IMR-90 (cell line): ENCODE measurements around the gene HHATL. TPM values are rescaled to one million over a fixed set of nuclear protein-coding genes. Genes with fewer than 3 reads are reported as not detected.

Source experiments
- ATAC-seq: fragments of 200-7000 bp; cut with Tn5 transposase; 2 replicates; pipeline ENCODE4 v1.9.1; 2020; ENCODE audit warnings: low read depth, mild to moderate bottlenecking, moderate library complexity
- BruUV-seq: library from RNA; stranded (reverse); fragments of 400-500 nt; replicated peaks from 2 replicates; lab custom pipeline; 2021; lab: Mats Ljungman, UMichigan
- CTCF ChIA-PET: fragments of 300-600 bp; formaldehyde crosslinking; extraction: SDS; loops from one replicate; lab custom pipeline; 2021; ENCODE audit warnings: antibody characterized with exemption; lab: Yijun Ruan, JAX
- POLR2A ChIA-PET: fragments of 300-600 bp; sonication (Branson Sonifier 250); formaldehyde crosslinking; loops from one replicate; lab custom pipeline; 2022; ENCODE audit warnings: antibody characterized with exemption; ENCODE audit not compliant: unreplicated experiment; lab: Charles Lee
- DNase-seq: peaks from one replicate; pipeline ENCODE4 v3.0.0; 2013
- H2AFZ ChIP-seq: replicated peaks from 2 replicates; pipeline ENCODE3; 2013; ENCODE audit warnings: low read length, mild to moderate bottlenecking; ENCODE audit not compliant: poor library complexity
- H2AK5ac ChIP-seq: 2 replicates; pipeline ENCODE4 v1.6.1; 2013; ENCODE audit warnings: low read depth, low read length, inconsistent platforms
- H2AK9ac ChIP-seq: replicated peaks from 2 replicates; pipeline ENCODE3; 2013; ENCODE audit warnings: mild to moderate bottlenecking, low read depth, low read length, moderate library complexity; ENCODE audit not compliant: poor library complexity
- H2BK120ac ChIP-seq: 2 replicates; pipeline ENCODE4 v1.6.1; 2013; ENCODE audit warnings: low read depth, low read length, inconsistent platforms
- H2BK15ac ChIP-seq: 3 replicates; pipeline ENCODE4 v1.6.1; 2013; ENCODE audit warnings: low read depth, low read length, inconsistent platforms
- H2BK20ac ChIP-seq: 2 replicates; pipeline ENCODE4 v1.6.1; 2013; ENCODE audit warnings: low read depth, mild to moderate bottlenecking, inconsistent platforms, low read length, moderate library complexity
- H2BK5ac ChIP-seq: 2 replicates; pipeline ENCODE4 v1.6.1; 2013; ENCODE audit warnings: mild to moderate bottlenecking, low read depth, low read length, inconsistent platforms; ENCODE audit not compliant: poor library complexity, severe bottlenecking
- H3K14ac ChIP-seq: replicated peaks from 2 replicates; pipeline ENCODE4 v1.6.1; 2013; ENCODE audit warnings: low read depth, low read length, inconsistent platforms
- H3K18ac ChIP-seq: 2 replicates; pipeline ENCODE4 v1.6.1; 2013; ENCODE audit warnings: low read depth, low read length, control low read depth
- H3K23ac ChIP-seq: 2 replicates; pipeline ENCODE4 v1.6.1; 2013; ENCODE audit warnings: low read depth, low read length, inconsistent platforms
- H3K27ac ChIP-seq: 2 replicates; pipeline ENCODE4 v1.5.1; 2013; ENCODE audit warnings: mild to moderate bottlenecking, control low read depth, low read length; ENCODE audit not compliant: insufficient read depth
- H3K27me3 ChIP-seq: 2 replicates; pipeline ENCODE4 v1.6.1; 2013; ENCODE audit warnings: low read length; ENCODE audit not compliant: control insufficient read depth, insufficient read depth
- H3K36me3 ChIP-seq: 2 replicates; pipeline ENCODE4 v1.6.1; 2013; ENCODE audit warnings: low read length, mixed read lengths; ENCODE audit not compliant: control insufficient read depth, insufficient read depth
- H3K4ac ChIP-seq: 2 replicates; pipeline ENCODE4 v1.6.1; 2013; ENCODE audit warnings: low read depth, low read length, inconsistent platforms
- H3K4me1 ChIP-seq: 2 replicates; pipeline ENCODE4 v1.6.1; 2013; ENCODE audit warnings: low read length, mixed read lengths; ENCODE audit not compliant: control insufficient read depth, insufficient read depth
- H3K4me2 ChIP-seq: 2 replicates; pipeline ENCODE4 v1.6.1; 2013; ENCODE audit warnings: low read depth, mild to moderate bottlenecking, control low read depth, low read length, moderate library complexity
- H3K4me3 ChIP-seq: 2 replicates; pipeline ENCODE4 v1.5.1; 2013; ENCODE audit warnings: low read depth, mild to moderate bottlenecking, control low read depth, low read length, moderate library complexity; ENCODE audit not compliant: insufficient read depth
- H3K56ac ChIP-seq: 2 replicates; pipeline ENCODE4 v1.6.1; 2013; ENCODE audit warnings: low read length, inconsistent platforms; ENCODE audit not compliant: insufficient read depth; ENCODE audit errors: extremely low read depth
- H3K79me1 ChIP-seq, 2 experiments: 2 replicates each; pipeline ENCODE4 v1.6.1; 2013; ENCODE audit warnings: low read length in 2 of 2, inconsistent platforms in 1 of 2, low read depth in 1 of 2
- H3K9ac ChIP-seq: 2 replicates; pipeline ENCODE4 v1.6.1; 2013; ENCODE audit warnings: low read depth, low read length, control low read depth
- H3K9me1 ChIP-seq: 2 replicates; pipeline ENCODE4 v1.6.1; 2013; ENCODE audit warnings: low read length, inconsistent platforms; ENCODE audit not compliant: insufficient read depth
- H3K9me3 ChIP-seq: 2 replicates; pipeline ENCODE4 v1.6.1; 2013; ENCODE audit warnings: low read length; ENCODE audit not compliant: control insufficient read depth, insufficient read depth
- H4K20me1 ChIP-seq: 2 replicates; pipeline ENCODE4 v1.6.1; 2013; ENCODE audit warnings: low read length, inconsistent platforms; ENCODE audit not compliant: insufficient read depth
- H4K5ac ChIP-seq: 2 replicates; pipeline ENCODE4 v1.6.1; 2013; ENCODE audit warnings: mild to moderate bottlenecking, low read depth, low read length, control low read depth
- H4K8ac ChIP-seq, 2 experiments: 2 replicates each; pipeline ENCODE4 v1.6.1; 2013; ENCODE audit warnings: low read depth in 2 of 2, low read length in 2 of 2, control low read depth in 1 of 2, inconsistent platforms in 1 of 2
- H4K91ac ChIP-seq: 2 replicates; pipeline ENCODE4 v1.6.1; 2013; ENCODE audit warnings: low read depth, low read length, inconsistent platforms; ENCODE audit not compliant: insufficient read depth
- BHLHE40 ChIP-seq: fragments of 150-350 bp; IDR thresholded peaks from 2 replicates; pipeline ENCODE4 v1.6.1; 2016; ENCODE audit warnings: mild to moderate bottlenecking, low read depth, low read length
- NFE2L2 ChIP-seq: fragments of 150-350 bp; IDR thresholded peaks from 2 replicates; pipeline ENCODE4 v1.6.1; 2016; ENCODE audit warnings: low read depth, mild to moderate bottlenecking, low read length
- USF2 ChIP-seq: fragments of 150-350 bp; IDR thresholded peaks from 2 replicates; pipeline ENCODE4 v1.6.1; 2017; ENCODE audit warnings: mild to moderate bottlenecking, antibody characterized with exemption, low read length, low read depth
- WGBS, 2 experiments: methylation state at CpG; one replicate each; pipeline versions ENCODE4 v1.1.5 to v1.1.7; 2013; ENCODE audit warnings: missing lambda C conversion rate in 2 of 2; ENCODE audit not compliant: insufficient read length in 1 of 2; ENCODE audit errors: extremely low coverage in 2 of 2; 5-methylcytosine and 5-hydroxymethylcytosine counted together
- dilution Hi-C: fragments of 300-500 bp; cut with HindIII; formaldehyde crosslinking; loops from one replicate; pipeline ENCODE4 v1.14.3; 2018; ENCODE audit warnings: low sequenced_read_pairs; ENCODE audit not compliant: unreplicated experiment
- in situ Hi-C: fragments of 300-500 bp; cut with MboI; formaldehyde crosslinking; loops from 3 replicates; pipeline ENCODE4 v1.14.3; 2019; ENCODE audit warnings: low sequenced_read_pairs, inconsistent platforms, mixed read lengths
- intact Hi-C: fragments of 100-400 bp; cut with micrococcal nuclease; formaldehyde crosslinking; loops from 2 replicates; pipeline ENCODE4 v1.10.0; 2022
- polyA plus RNA-seq, 3 experiments: library from polyadenylated mRNA; depleted of rRNA; stranded (reverse); fragments of >200 nt; gene quantifications; 2 replicates each; pipeline ENCODE4 v1.2.3, GENCODE V29; 2012; ENCODE audit warnings: low replicate concordance in 1 of 3
- total RNA-seq: library from RNA; depleted of rRNA; stranded (reverse); fragments of >200 nt; gene quantifications from 2 replicates; pipeline ENCODE4 v1.2.3, GENCODE V29; 2012

HHATL gene
- total and polyA plus RNA-seq, 2 of the 4 experiments (the other 2 are of a cell fraction) = not detected

- POLR2A ChIA-PET = no interaction called here
- no peak overlapping the region for H3K14ac ChIP-seq
- H2AK9ac ChIP-seq = no peak overlapping the region
- BruUV-seq = no TSS peak
- CTCF ChIA-PET = no interaction called here
- no peak overlapping the region for H3K9ac ChIP-seq
- no peak overlapping the region for H2BK15ac ChIP-seq
- H3K4ac ChIP-seq = no peak overlapping the region
- no peak overlapping the region for H3K23ac ChIP-seq
- H4K8ac ChIP-seq = no peak overlapping the region
- in situ Hi-C loops = no loop called here
- no peak overlapping the region for H3K18ac ChIP-seq
- dilution Hi-C loops = no loop called here
- no peak overlapping the region for H2BK5ac ChIP-seq
- WGBS, 2 experiments = 67% methylated on average over 1 of the region's 4 CpGs; no CpG with 5 or more reads in 1 of the 2 experiments
- no peaks in the 10 kb centered on the region for H4K20me1 ChIP-seq
- 0 out of 2 replicates have a peak overlapping the region, but pooled peaks have one; percentile 24 for H2AK5ac ChIP-seq
- H2BK20ac ChIP-seq = no peak overlapping the region
- H3K4me3 ChIP-seq = no peak overlapping the region
- H3K36me3 ChIP-seq = no peaks in the 10 kb centered on the region
- DNase-seq (peak; percentile 40), ATAC-seq (no peak)
- no peak overlapping the region for H2BK120ac ChIP-seq
- no peak for TF ChIP-seq USF2
- TF ChIP-seq NFE2L2 = no peak
- no peak for TF ChIP-seq BHLHE40
- H2AFZ ChIP-seq = peak overlapping the region; percentile 27
- H3K27ac ChIP-seq = no peak overlapping the region
- H3K4me1 ChIP-seq = peaks cover 5% of the 10 kb centered on the region
- H3K9me1 ChIP-seq = peaks cover 3% of the 10 kb centered on the region
- H4K5ac ChIP-seq = no peak overlapping the region
- no peak overlapping the region for H3K56ac ChIP-seq
- no peaks in the 10 kb centered on the region for H3K79me1 ChIP-seq
- intact Hi-C loops = no loop called here
- H3K27me3 ChIP-seq = peaks cover 5% of the 10 kb centered on the region
- H3K4me2 ChIP-seq = no peak overlapping the region
- H4K91ac ChIP-seq = no peak overlapping the region
- H3K9me3 ChIP-seq = no peaks in the 10 kb centered on the region; the same call in none of the 2 replicates
These were observed 21.8 kb downstream of the HHATL start for GRCh38 chr3:42680806-42681205.
